ENCODE measurements around the gene CYTH2. TPM values are rescaled to one million over a fixed set of nuclear protein-coding genes. Genes with fewer than 3 reads are reported as not detected.

The CYTH2 gene
- polyA plus RNA-seq, 3 donors, result 21.3 to 48.2 (median 21.7) TPM

- Mint-ChIP-seq H3K4me3 (no peak overlapping the region), H3K27ac (no peak overlapping the region), H3K9me3 (no peaks in the 10 kb centered on the region), H3K4me1 (peaks cover 17% of the 10 kb centered on the region), H3K27me3 (ENCODE audit: low read depth in 3 of 3) (peaks cover 1 to 19% (median 14%) of the 10 kb centered on the region in 3 donors), H3K36me3 (peaks cover 47 to 64% of the 10 kb centered on the region in 2 donors)
- Histone ChIP-seq H3K9ac (ENCODE audit: insufficient read depth, low read length, poor library complexity, severe bottlenecking) (no peak overlapping the region), H3K79me2 (ENCODE audit: insufficient read depth, low read length) (no peaks in the 10 kb centered on the region), H3K27ac (ENCODE audit: low read depth in 1 of 2, low read length in 2 of 2) (no peak overlapping the region), H3K27me3 (ENCODE audit: control insufficient read depth in 2 of 2, insufficient read depth in 2 of 2, low read length in 2 of 2) (no peaks in the 10 kb centered on the region), H4K20me1 (ENCODE audit: insufficient read depth, low read length) (peaks cover 20% of the 10 kb centered on the region), H3K36me3 (replicated peaks in 1 of 2; ENCODE audit: control insufficient read depth in 1 of 2, insufficient read depth in 2 of 2, low read length in 2 of 2) (peaks cover 58% of the 10 kb centered on the region in 2 donors), H3K4me3 (replicated peaks in 1 of 3; ENCODE audit: low read depth in 2 of 3, low read length in 3 of 3) (no peak overlapping the region), H2AFZ (ENCODE audit: insufficient read depth, low read depth, low read length, poor library complexity, severe bottlenecking) (no peak overlapping the region), H3K4me1 (ENCODE audit: control insufficient read depth in 1 of 2, insufficient read depth in 2 of 2, low read length in 2 of 2) (peaks cover 15 to 17% of the 10 kb centered on the region in 2 donors), H3K4me2 (replicated peaks; ENCODE audit: extremely low read depth, low read length, poor library complexity, severe bottlenecking) (no peak overlapping the region), H3K9me3 (replicated peaks in 1 of 2; ENCODE audit: control insufficient read depth in 1 of 2, insufficient read depth in 1 of 2, low read length in 2 of 2) (no peaks in the 10 kb centered on the region)
- TF ChIP-seq CTCF (IDR thresholded peaks at IDR 0.05), result no peak
- WGBS (ENCODE audit: insufficient coverage), result 91% methylated on average over 9 of the region's 22 CpGs
- DNase-seq, result no peak
- intact Hi-C loops (cut with micrococcal nuclease), result no loop called here
Observed at GRCh38 chr19:48477698-48478338, 8.6 kb downstream of the CYTH2 start.

- no peak overlapping the region for H3K9ac ChIP-seq (ENCODE audit: insufficient read depth, low read length, poor library complexity, severe bottlenecking)
- no peak overlapping the region for H3K4me2 ChIP-seq (replicated peaks; ENCODE audit: extremely low read depth, low read length, poor library complexity, severe bottlenecking)
- TF ChIP-seq CTCF (IDR thresholded peaks at IDR 0.05), result no peak
- peaks cover 14% of the 10 kb centered on the region for H4K20me1 ChIP-seq (ENCODE audit: insufficient read depth, low read length)
- Mint-ChIP-seq H3K27ac (no peak overlapping the region), H3K4me1 (peaks cover 17% of the 10 kb centered on the region), H3K9me3 (no peaks in the 10 kb centered on the region), H3K36me3 (peaks cover 39 to 57% of the 10 kb centered on the region in 2 donors), H3K4me3 (no peak overlapping the region), H3K27me3 (ENCODE audit: low read depth in 3 of 3) (peaks cover 1 to 20% (median 13%) of the 10 kb centered on the region in 3 donors)
- no peaks in the 10 kb centered on the region for H3K9me3 ChIP-seq (replicated peaks in 1 of 2; ENCODE audit: control insufficient read depth in 1 of 2, insufficient read depth in 1 of 2, low read length in 2 of 2)
- DNase-seq, result no peak
- H3K79me2 ChIP-seq (ENCODE audit: insufficient read depth, low read length), result no peaks in the 10 kb centered on the region
- peaks cover 15 to 17% of the 10 kb centered on the region in 2 donors for H3K4me1 ChIP-seq (ENCODE audit: control insufficient read depth in 1 of 2, insufficient read depth in 2 of 2, low read length in 2 of 2)
- 96% methylated on average over 12 of the region's 29 CpGs for WGBS (ENCODE audit: insufficient coverage)
- intact Hi-C loops (cut with micrococcal nuclease), result no loop called here
- no peak overlapping the region for H2AFZ ChIP-seq (ENCODE audit: insufficient read depth, low read depth, low read length, poor library complexity, severe bottlenecking)
- no peak overlapping the region for H3K4me3 ChIP-seq (replicated peaks in 1 of 3; ENCODE audit: low read depth in 2 of 3, low read length in 3 of 3)
- peaks cover 50% of the 10 kb centered on the region in 2 donors for H3K36me3 ChIP-seq (replicated peaks in 1 of 2; ENCODE audit: control insufficient read depth in 1 of 2, insufficient read depth in 2 of 2, low read length in 2 of 2)
- no peaks in the 10 kb centered on the region for H3K27me3 ChIP-seq (ENCODE audit: control insufficient read depth in 2 of 2, insufficient read depth in 2 of 2, low read length in 2 of 2)
- H3K27ac ChIP-seq (ENCODE audit: low read depth in 1 of 2, low read length in 2 of 2), result no peak overlapping the region
Observed at GRCh38 chr19:48478339-48479256, 9.4 kb downstream of the CYTH2 start.
